Liver (tissue), 9 donors: ENCODE measurements around the gene TVP23C. TPM values are rescaled to one million over a fixed set of nuclear protein-coding genes. Genes with fewer than 3 reads are reported as not detected.

ENCODE experiments used
- DNase-seq: peaks from one replicate; pipeline ENCODE4 v3.0.0-alpha.2; 2017; ENCODE audit warnings: low spot score
- H3K27ac ChIP-seq, 2 donors: one replicate each; pipeline ENCODE4 v1.7.0; 2013; ENCODE audit warnings: inconsistent platforms in 2 of 2, low read length in 2 of 2, control low read depth in 1 of 2, low read depth in 1 of 2, mild to moderate bottlenecking in 1 of 2
- H3K27me3 ChIP-seq, 4 donors: one replicate each; pipeline versions ENCODE4 v1.6.1 to v1.7.0; 2013; ENCODE audit warnings: low read length in 3 of 4, inconsistent platforms in 1 of 4, mild to moderate bottlenecking in 1 of 4, moderate library complexity in 1 of 4; ENCODE audit not compliant: control insufficient read depth in 4 of 4, insufficient read depth in 4 of 4
- H3K36me3 ChIP-seq, 4 donors: one replicate each; pipeline versions ENCODE4 v1.6.1 to v1.7.0; 2013; ENCODE audit warnings: low read length in 3 of 4, mild to moderate bottlenecking in 3 of 4, low read depth in 1 of 4, moderate library complexity in 1 of 4; ENCODE audit not compliant: control insufficient read depth in 4 of 4, insufficient read depth in 3 of 4
- H3K4me1 ChIP-seq, 4 donors: one replicate each; pipeline versions ENCODE4 v1.6.1 to v1.7.0; 2013; ENCODE audit warnings: low read length in 3 of 4, mild to moderate bottlenecking in 3 of 4, moderate library complexity in 1 of 4; ENCODE audit not compliant: control insufficient read depth in 4 of 4, insufficient read depth in 4 of 4
- H3K4me3 ChIP-seq, 3 donors: one replicate each; pipeline versions ENCODE4 v1.6.1 to v1.7.0; 2013; ENCODE audit warnings: low read length in 3 of 3, control low read depth in 1 of 3, low read depth in 1 of 3, mild to moderate bottlenecking in 1 of 3
- H3K9ac ChIP-seq, 2 donors: one replicate each; pipeline ENCODE4 v1.7.0; 2013; ENCODE audit warnings: low read length in 2 of 2, mild to moderate bottlenecking in 2 of 2, moderate library complexity in 2 of 2, control low read depth in 1 of 2, low read depth in 1 of 2
- H3K9me3 ChIP-seq, 4 donors: one replicate each; pipeline versions ENCODE4 v1.6.1 to v1.7.0; 2013; ENCODE audit warnings: low read length in 3 of 4; ENCODE audit not compliant: control insufficient read depth in 4 of 4
- CTCF ChIP-seq: fragments of 150-350 bp; IDR thresholded peaks from 2 replicates; pipeline ENCODE4 v1.5.1; 2017; ENCODE audit warnings: improper control_type of control experiment, low read depth, low read length; ENCODE audit not compliant: missing input control
- EGR1 ChIP-seq, 2 donors: IDR thresholded peaks; 2 replicates each; pipeline ENCODE4 v1.6.1; 2016 to 2018; ENCODE audit warnings: antibody characterized with exemption in 2 of 2, low read depth in 2 of 2
- FOXA2 ChIP-seq: IDR thresholded peaks from 2 replicates; pipeline ENCODE4 v1.6.1; 2016; ENCODE audit warnings: antibody characterized with exemption
- NR2F2 ChIP-seq: IDR thresholded peaks from 2 replicates; pipeline ENCODE4 v1.6.1; 2016; ENCODE audit warnings: antibody characterized with exemption
- REST ChIP-seq: IDR thresholded peaks from 2 replicates; pipeline ENCODE4 v1.6.1; 2016; ENCODE audit warnings: antibody characterized with exemption, mild to moderate bottlenecking
- RXRA ChIP-seq, 2 donors: IDR thresholded peaks; 2 replicates each; pipeline ENCODE4 v1.6.1; 2017 to 2018; ENCODE audit warnings: antibody characterized with exemption in 2 of 2, mild to moderate bottlenecking in 1 of 2
- TAF1 ChIP-seq: conservative IDR thresholded peaks from 2 replicates; pipeline ENCODE4 v1.6.1; 2016; ENCODE audit warnings: antibody characterized with exemption, mild to moderate bottlenecking
- YY1 ChIP-seq: IDR thresholded peaks from 2 replicates; pipeline ENCODE4 v1.6.1; 2016; ENCODE audit warnings: antibody characterized with exemption, mild to moderate bottlenecking
- ZBTB33 ChIP-seq: IDR thresholded peaks from 2 replicates; pipeline ENCODE4 v1.6.1; 2016; ENCODE audit warnings: antibody characterized with exemption
- WGBS: extraction: QIAGEN DNeasy Blood & Tissue Kit; methylation state at CpG from one replicate; pipeline ENCODE4 v1.1.7; 2013; 5-methylcytosine and 5-hydroxymethylcytosine counted together
- polyA plus RNA-seq, 2 donors: library from polyadenylated mRNA; stranded (reverse) in 1 of 2; unstranded in 1 of 2; fragments of 200-250 nt in 1 of 2; fragments of >200 nt in 1 of 2; fragmentation: Nextera tagmentation in 1 of 2; extraction: Ambion mirVana in 1 of 2; gene quantifications; one replicate each; pipeline versions ENCODE4 v1.2.1 to v1.2.3, GENCODE V29; 2013 to 2015
- total RNA-seq, 2 donors: library from RNA; depleted of rRNA; stranded (reverse); fragments of >200 nt; gene quantifications; one replicate each; pipeline ENCODE4 v1.2.3, GENCODE V29; 2014
- TF ChIP-seq, protein P1 (sequence below): IDR thresholded peaks from 2 replicates; pipeline ENCODE4 v1.6.1; 2016; ENCODE audit warnings: antibody characterized with exemption
- donor health status: healthy.
- donor health status: healthy.
- donor health status: healthy.
- donor health status: healthy.
- donor health status: healthy.

Gene TVP23C
- total and polyA plus RNA-seq, 4 donors: 0.77 to 20.7 (median 4.9) TPM

DNA sequence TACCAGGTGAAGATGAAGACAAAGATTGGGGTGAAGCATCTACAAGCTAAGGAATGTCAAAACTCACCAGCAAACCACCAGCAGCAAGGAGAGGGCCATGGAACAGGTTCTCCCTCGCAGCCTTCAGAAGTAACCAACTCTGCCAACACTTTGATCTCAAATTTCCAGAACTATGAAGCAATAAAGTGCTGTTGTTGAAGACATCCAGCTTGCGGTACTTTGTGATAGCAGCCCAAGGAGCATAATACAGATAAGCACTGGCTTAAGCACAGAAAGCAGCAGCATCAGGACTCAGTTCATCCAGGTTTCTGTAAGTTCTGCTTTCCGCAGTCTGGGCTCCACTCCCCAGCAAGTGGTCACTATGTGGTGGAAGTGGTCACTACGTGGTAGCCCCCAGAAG, 79.9 kb downstream of the TVP23C start:
- Histone ChIP-seq H3K27ac (no peak overlapping the region), H3K36me3 (peaks cover 0 to 3% (median 0%) of the 10 kb centered on the region in 4 donors), H3K9me3 (no peaks in the 10 kb centered on the region), H3K4me1 (no peaks in the 10 kb centered on the region), H3K4me3 (no peak overlapping the region), H3K27me3 (no peaks in the 10 kb centered on the region), H3K9ac (no peak overlapping the region)
- TF ChIP-seq REST (no peak), FOXA2 (no peak), NR2F2 (no peak), RXRA (IDR thresholded peaks at IDR 0.05) (no peak), CTCF (no peak), EGR1 (IDR thresholded peaks at IDR 0.05; ENCODE audit: low read depth in 2 of 2) (no peak), ZBTB33 (no peak)
- 79% methylated on average over 4 of the region's 4 CpGs for WGBS
- DNase-seq: no peak

DNA sequence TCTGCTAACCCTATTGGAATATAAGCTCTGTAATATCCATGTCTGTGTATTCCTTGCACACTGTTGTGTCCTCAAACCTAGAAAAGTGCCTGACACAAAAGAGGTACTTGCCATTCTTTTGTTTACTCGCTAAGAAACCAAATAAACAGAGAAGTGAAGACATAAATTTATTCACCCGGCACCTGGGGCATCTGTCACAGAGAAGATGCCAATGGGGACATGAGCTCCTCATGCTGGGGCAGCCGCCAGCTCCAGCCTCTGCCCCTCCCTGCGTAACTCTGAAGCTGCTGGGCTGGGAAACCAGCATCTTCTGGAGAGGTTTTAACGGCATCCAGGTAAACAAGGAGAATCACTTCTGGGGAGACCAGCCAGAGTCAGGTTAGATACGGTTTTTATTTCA, 80.8 kb downstream of the TVP23C start:
- peaks cover 0 to 3% (median 0%) of the 10 kb centered on the region in 4 donors for H3K36me3 ChIP-seq
- TF ChIP-seq NR2F2 (no peak), TAF1 (no peak), FOXA2 (no peak), EGR1 (IDR thresholded peaks at IDR 0.05; ENCODE audit: low read depth in 2 of 2) (no peak), RXRA (IDR thresholded peaks at IDR 0.05) (no peak), YY1 (no peak), REST (no peak)
- TF ChIP-seq, protein P1, sequence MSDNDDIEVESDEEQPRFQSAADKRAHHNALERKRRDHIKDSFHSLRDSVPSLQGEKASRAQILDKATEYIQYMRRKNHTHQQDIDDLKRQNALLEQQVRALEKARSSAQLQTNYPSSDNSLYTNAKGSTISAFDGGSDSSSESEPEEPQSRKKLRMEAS: no peak
- no peak overlapping the region for H3K27ac ChIP-seq
- no peak for DNase-seq
- H3K9me3 ChIP-seq: no peaks in the 10 kb centered on the region
- no peaks in the 10 kb centered on the region for H3K4me1 ChIP-seq
- H3K27me3 ChIP-seq: no peaks in the 10 kb centered on the region
- H3K4me3 ChIP-seq: no peak overlapping the region
- 86% methylated on average over 6 of the region's 6 CpGs for WGBS
- H3K9ac ChIP-seq: no peak overlapping the region
